ENCODE results near the gene AP2A2. TPM values are rescaled to one million over a fixed set of nuclear protein-coding genes. Genes with fewer than 3 reads are reported as not detected.

AP2A2 gene
- total RNA-seq, 4 donors from 2014 or later, result 45.4 to 107 (median 76.8) TPM

- DNase-seq (ENCODE audit: low spot score in 2 of 2), result no peak
- WGBS, result 90% methylated on average over 10 of the region's 11 CpGs
- Histone ChIP-seq H3K27ac (no peak overlapping the region), H3K4me3 (no peak overlapping the region), H3K36me3 (peaks cover 92% of the 10 kb centered on the region), H3K9me3 (no peaks in the 10 kb centered on the region), H3K27me3 (no peaks in the 10 kb centered on the region), H3K4me1 (peaks cover 4% of the 10 kb centered on the region)
- TF ChIP-seq POLR2A (IDR thresholded peaks at IDR 0.05) (no peak), EP300 (IDR thresholded peaks at IDR 0.05) (no peak), POLR2AphosphoS5 (IDR thresholded peaks at IDR 0.05) (no peak)
- TF ChIP-seq, protein P1, sequence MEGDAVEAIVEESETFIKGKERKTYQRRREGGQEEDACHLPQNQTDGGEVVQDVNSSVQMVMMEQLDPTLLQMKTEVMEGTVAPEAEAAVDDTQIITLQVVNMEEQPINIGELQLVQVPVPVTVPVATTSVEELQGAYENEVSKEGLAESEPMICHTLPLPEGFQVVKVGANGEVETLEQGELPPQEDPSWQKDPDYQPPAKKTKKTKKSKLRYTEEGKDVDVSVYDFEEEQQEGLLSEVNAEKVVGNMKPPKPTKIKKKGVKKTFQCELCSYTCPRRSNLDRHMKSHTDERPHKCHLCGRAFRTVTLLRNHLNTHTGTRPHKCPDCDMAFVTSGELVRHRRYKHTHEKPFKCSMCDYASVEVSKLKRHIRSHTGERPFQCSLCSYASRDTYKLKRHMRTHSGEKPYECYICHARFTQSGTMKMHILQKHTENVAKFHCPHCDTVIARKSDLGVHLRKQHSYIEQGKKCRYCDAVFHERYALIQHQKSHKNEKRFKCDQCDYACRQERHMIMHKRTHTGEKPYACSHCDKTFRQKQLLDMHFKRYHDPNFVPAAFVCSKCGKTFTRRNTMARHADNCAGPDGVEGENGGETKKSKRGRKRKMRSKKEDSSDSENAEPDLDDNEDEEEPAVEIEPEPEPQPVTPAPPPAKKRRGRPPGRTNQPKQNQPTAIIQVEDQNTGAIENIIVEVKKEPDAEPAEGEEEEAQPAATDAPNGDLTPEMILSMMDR (IDR thresholded peaks at IDR 0.05), result no peak
These were observed 83.1 kb downstream of the AP2A2 start for GRCh38 chr11:1008803-1009145.

DNA sequence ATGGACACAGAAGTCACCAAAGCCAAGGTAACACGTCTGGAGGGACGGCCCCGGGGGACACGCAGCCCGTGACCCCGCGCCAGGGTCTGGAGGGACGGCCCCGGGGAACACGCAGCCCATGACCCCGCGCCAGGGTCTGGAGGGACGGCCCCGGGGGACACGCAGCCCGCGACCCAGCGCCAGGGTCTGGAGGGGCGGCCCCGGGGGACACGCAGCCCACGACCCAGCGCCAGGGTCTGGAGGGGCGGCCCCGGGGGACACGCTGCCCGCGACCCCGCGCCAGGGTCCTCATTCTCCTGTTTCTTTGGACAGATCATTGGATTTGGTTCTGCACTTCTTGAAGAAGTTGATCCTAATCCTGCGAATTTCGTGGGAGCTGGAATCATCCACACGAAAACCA is 83.7 kb downstream of the AP2A2 start:
- Histone ChIP-seq H3K36me3 (peaks cover 87% of the 10 kb centered on the region), H3K27me3 (no peaks in the 10 kb centered on the region), H3K4me1 (peaks cover 4% of the 10 kb centered on the region)

GRCh38 chr11:1009991-1010390 is 84.3 kb downstream of the AP2A2 start:
- DNase-seq (ENCODE audit: low spot score in 2 of 2), result no peak
- H3K4me1 ChIP-seq, result peaks cover 4% of the 10 kb centered on the region
- TF ChIP-seq, protein P1 (IDR thresholded peaks at IDR 0.05), result no peak
- TF ChIP-seq POLR2A (IDR thresholded peaks at IDR 0.05) (no peak), EP300 (IDR thresholded peaks at IDR 0.05) (no peak), POLR2AphosphoS5 (IDR thresholded peaks at IDR 0.05) (no peak)
- H3K4me3 ChIP-seq, result no peak overlapping the region
- WGBS, result 87% methylated on average over 17 of the region's 17 CpGs
- peaks cover 80% of the 10 kb centered on the region for H3K36me3 ChIP-seq
- no peaks in the 10 kb centered on the region for H3K27me3 ChIP-seq
- no peak overlapping the region for H3K27ac ChIP-seq
- no peaks in the 10 kb centered on the region for H3K9me3 ChIP-seq

More for the DNA sequence above, 83.7 kb downstream of the AP2A2 start:
- DNase-seq (ENCODE audit: low spot score in 2 of 2), result no peak
- WGBS, result 85% methylated on average over 20 of the region's 33 CpGs
- Histone ChIP-seq H3K9me3 (no peaks in the 10 kb centered on the region), H3K4me3 (no peak overlapping the region), H3K27ac (no peak overlapping the region)
- TF ChIP-seq POLR2AphosphoS5 (IDR thresholded peaks at IDR 0.05) (no peak), EP300 (IDR thresholded peaks at IDR 0.05) (no peak), POLR2A (IDR thresholded peaks at IDR 0.05) (no peak)
- TF ChIP-seq, protein P1 (IDR thresholded peaks at IDR 0.05), result no peak

GRCh38 chr11:1010551-1011319 is 85.1 kb downstream of the AP2A2 start:
- H3K27me3 ChIP-seq, result no peaks in the 10 kb centered on the region
- no peak overlapping the region for H3K27ac ChIP-seq
- H3K4me3 ChIP-seq, result no peak overlapping the region
- 88% methylated on average over 31 of the region's 35 CpGs for WGBS
- H3K9me3 ChIP-seq, result no peaks in the 10 kb centered on the region
- TF ChIP-seq EP300 (IDR thresholded peaks at IDR 0.05), result no peak
- TF ChIP-seq, protein P1 (IDR thresholded peaks at IDR 0.05), result no peak
- DNase-seq (ENCODE audit: low spot score in 2 of 2), result no peak
- peaks cover 74% of the 10 kb centered on the region for H3K36me3 ChIP-seq
- H3K4me1 ChIP-seq, result peaks cover 4% of the 10 kb centered on the region

DNA sequence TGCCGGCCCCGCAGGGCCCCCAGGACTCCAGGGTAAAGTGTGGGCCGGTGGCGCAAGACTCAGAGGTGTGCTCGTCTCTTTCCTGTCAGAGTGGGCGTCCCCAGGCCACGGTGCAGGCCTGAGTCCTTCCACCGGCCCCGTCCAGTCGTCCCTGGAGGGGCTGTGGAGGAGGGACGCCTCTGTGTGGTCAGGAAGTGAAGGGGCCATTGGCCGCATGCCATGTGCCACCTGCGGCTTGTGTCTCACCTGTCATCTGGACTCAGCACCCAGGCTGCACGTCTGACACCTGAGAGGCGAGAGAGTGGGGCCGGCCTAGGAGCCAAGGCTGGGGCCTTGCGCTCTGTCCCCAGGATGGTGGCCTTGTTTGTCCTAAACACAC is 85.6 kb downstream of the AP2A2 start:
- H3K4me3 ChIP-seq, result no peak overlapping the region
- H3K27me3 ChIP-seq, result no peaks in the 10 kb centered on the region
- DNase-seq (ENCODE audit: low spot score in 2 of 2), result no peak
- TF ChIP-seq POLR2A (IDR thresholded peaks at IDR 0.05) (no peak), POLR2AphosphoS5 (IDR thresholded peaks at IDR 0.05) (no peak)
- TF ChIP-seq, protein P1 (IDR thresholded peaks at IDR 0.05), result no peak
- 91% methylated on average over 4 of the region's 17 CpGs for WGBS
- H3K27ac ChIP-seq, result no peak overlapping the region
- H3K4me1 ChIP-seq, result no peaks in the 10 kb centered on the region
- peaks cover 69% of the 10 kb centered on the region for H3K36me3 ChIP-seq
- no peaks in the 10 kb centered on the region for H3K9me3 ChIP-seq
